ENCODE measurements around the gene AMPD2.
"Not testable (repeated sequence)": the region's sequence is repeated elsewhere in the genome, so short reads cannot be mapped to it uniquely, and the experiment has no call there.

Gene AMPD2

GRCh38 chr1:109677459-109677858 is 57.8 kb downstream of the AMPD2 start:
- Histone ChIP-seq H3K9me3 (ENCODE audit: control insufficient read depth, insufficient read depth, low read length) (no peaks in the 10 kb centered on the region), H3K27me3 (ENCODE audit: control insufficient read depth, low read length) (0 out of 2 replicates have a peak, but pooled peaks cover 4% of the 10 kb centered on the region), H3K9me2 (replicated peaks; ENCODE audit: control insufficient read depth, low read length) (no peaks in the 10 kb centered on the region), H4K20me1 (ENCODE audit: control insufficient read depth, insufficient read depth, low read depth, low read length) (no peaks in the 10 kb centered on the region), H3K79me2 (ENCODE audit: control insufficient read depth, low read length) (no peaks in the 10 kb centered on the region), H3K36me3 (ENCODE audit: control insufficient read depth, low read length) (no peaks in the 10 kb centered on the region), H3K4me1 (ENCODE audit: control insufficient read depth, low read length) (no peaks in the 10 kb centered on the region), H3F3A (ENCODE audit: control insufficient read depth, insufficient read depth) (no peaks in the 10 kb centered on the region), H3K4me3 (ENCODE audit: low read length) (no peak overlapping the region), H3K4me2 (ENCODE audit: low read length) (no peak overlapping the region), H3K27ac (ENCODE audit: low read depth, low read length) (no peak overlapping the region)
- TF ChIP-seq EZH2phosphoT487 (IDR thresholded peaks at IDR 0.05; ENCODE audit: borderline replicate concordance, low read length) (no peak), CTCF (IDR thresholded peaks at IDR 0.05; ENCODE audit: low read depth, low read length, poor library complexity, severe bottlenecking) (no peak)

- not testable (repeated sequence) for H3K4me2 ChIP-seq (ENCODE audit: low read length); H4K20me1 ChIP-seq (ENCODE audit: control insufficient read depth, insufficient read depth, low read depth, low read length); H3K9me2 ChIP-seq (replicated peaks; ENCODE audit: control insufficient read depth, low read length); H3K4me3 ChIP-seq (ENCODE audit: low read length); H3K36me3 ChIP-seq (ENCODE audit: control insufficient read depth, low read length); H3K9me3 ChIP-seq (ENCODE audit: control insufficient read depth, insufficient read depth, low read length); H3K4me1 ChIP-seq (ENCODE audit: control insufficient read depth, low read length); H3K27me3 ChIP-seq (ENCODE audit: control insufficient read depth, low read length); H3F3A ChIP-seq (ENCODE audit: control insufficient read depth, insufficient read depth); H3K79me2 ChIP-seq (ENCODE audit: control insufficient read depth, low read length); H3K27ac ChIP-seq (ENCODE audit: low read depth, low read length)
These were observed 59.0 kb downstream of the AMPD2 start for GRCh38 chr1:109678637-109679036.

All from DOHH2 (cell line).